Panc1 (cell line): Measurements from ENCODE around the gene SPHK2. TPM values are rescaled to one million over a fixed set of nuclear protein-coding genes. Genes with fewer than 3 reads are reported as not detected.

Source experiments
- ATAC-seq: fragments of 200-7000 bp; cut with Tn5 transposase; 2 replicates; pipeline ENCODE4 v1.9.1; 2020; ENCODE audit warnings: mild to moderate bottlenecking, moderate library complexity
- BruUV-seq: library from RNA; stranded (reverse); fragments of 400-500 nt; replicated peaks from 2 replicates; lab custom pipeline; 2021; lab: Mats Ljungman, UMichigan
- CTCF ChIA-PET: fragments of 300-600 bp; sonication (Branson Sonifier 250); formaldehyde crosslinking; loops from one replicate; lab custom pipeline; 2022; ENCODE audit warnings: antibody characterized with exemption; lab: Charles Lee
- POLR2A ChIA-PET: fragments of 300-600 bp; sonication (Branson Sonifier 250); formaldehyde crosslinking; loops from one replicate; lab custom pipeline; 2022; ENCODE audit warnings: antibody characterized with exemption; lab: Charles Lee
- DNase-seq: peaks from one replicate; pipeline ENCODE4 v3.0.0-alpha.2; 2010; ENCODE audit warnings: low read depth, low spot score
- H3K27ac ChIP-seq: 2 replicates; pipeline ENCODE4 v1.5.1; 2011; ENCODE audit warnings: mild to moderate bottlenecking, low read length, inconsistent platforms
- H3K27me3 ChIP-seq: fragments of 200-500 bp; sonication (Bioruptor generic); 2 replicates; pipeline ENCODE4 v1.6.0; 2014; ENCODE audit warnings: low read length, inconsistent platforms; ENCODE audit not compliant: control insufficient read depth, insufficient read depth
- H3K36me3 ChIP-seq: fragments of 200-500 bp; sonication (Bioruptor generic); 2 replicates; pipeline ENCODE4 v1.5.1; 2014; ENCODE audit warnings: inconsistent platforms, mild to moderate bottlenecking, low read length, moderate library complexity; ENCODE audit not compliant: control insufficient read depth, insufficient read depth
- H3K4me1 ChIP-seq: 2 replicates; pipeline ENCODE4 v1.5.1; 2011; ENCODE audit warnings: inconsistent platforms, mild to moderate bottlenecking, low read length, moderate library complexity; ENCODE audit not compliant: control insufficient read depth, insufficient read depth
- H3K4me3 ChIP-seq, 2 experiments: 2 replicates each; pipeline ENCODE4 v1.5.1; 2011 to 2012; ENCODE audit warnings: low read depth in 2 of 2, low read length in 2 of 2, mild to moderate bottlenecking in 2 of 2, inconsistent platforms in 1 of 2, moderate library complexity in 1 of 2
- H3K9me3 ChIP-seq: fragments of 200-500 bp; sonication (Bioruptor generic); 2 replicates; pipeline ENCODE4 v1.5.1; 2014; ENCODE audit warnings: low read depth, mild to moderate bottlenecking, inconsistent platforms, low read length, moderate library complexity; ENCODE audit not compliant: control insufficient read depth, insufficient read depth
- CTCF ChIP-seq: fragments of 450-650 bp; IDR thresholded peaks from 2 replicates; pipeline ENCODE4 v1.5.1; 2017; ENCODE audit warnings: mild to moderate bottlenecking
- POLR2AphosphoS5 ChIP-seq: IDR thresholded peaks from 2 replicates; pipeline ENCODE4 v1.6.1; 2012; ENCODE audit warnings: mild to moderate bottlenecking, low read depth, low read length, moderate library complexity
- REST ChIP-seq, 2 experiments: IDR thresholded peaks; 2 replicates each; pipeline ENCODE4 v1.6.1; 2011 to 2012; ENCODE audit warnings: low read depth in 2 of 2, control low read depth in 1 of 2, low read length in 1 of 2, mild to moderate bottlenecking in 1 of 2, moderate library complexity in 1 of 2; ENCODE audit not compliant: insufficient read depth in 1 of 2
- SIN3A ChIP-seq: IDR thresholded peaks from 2 replicates; pipeline ENCODE4 v1.6.1; 2012; ENCODE audit warnings: low read depth, mild to moderate bottlenecking, low read length, moderate library complexity, borderline replicate concordance; ENCODE audit not compliant: insufficient read depth
- TCF7L2 ChIP-seq: IDR thresholded peaks from 2 replicates; pipeline ENCODE4 v1.6.1; 2011; ENCODE audit warnings: mild to moderate bottlenecking, low read depth, low read length, inconsistent platforms
- in situ Hi-C: cut with HindIII; loops from 2 replicates; pipeline ENCODE4 v1.10.0; 2016; ENCODE audit warnings: low sequenced_read_pairs, low pct_unique_long_range_greater_than_20kb
- intact Hi-C: fragments of 100-400 bp; cut with micrococcal nuclease; formaldehyde crosslinking; loops from one replicate; pipeline ENCODE4 v1.10.0; 2022; ENCODE audit not compliant: unreplicated experiment
- total RNA-seq: library from RNA; stranded (reverse); gene quantifications from one replicate; pipeline ENCODE4 v1.2.1, GENCODE V29; 2021; ENCODE audit not compliant: unreplicated experiment

Gene SPHK2
- total RNA-seq, 1 experiment from 2014 or later = 19.5 TPM

- Histone ChIP-seq H3K27ac (peak overlapping the region; percentile 98), H3K9me3 (no peaks in the 10 kb centered on the region), H3K4me1 (peaks cover 34% of the 10 kb centered on the region), H3K4me3 (peak overlapping the region; percentile 96 to 99), H3K27me3 (no peaks in the 10 kb centered on the region), H3K36me3 (peaks cover 11% of the 10 kb centered on the region)
- ChIA-PET CTCF (no interaction called here), POLR2A (interaction anchor here (0.5 to 0.9 kb wide), 3 partner anchors 11 to 332 kb away, joined by 3 to 14 read pairs (median 3); no protein-coding TSS in a partner anchor)
- no peak for TF ChIP-seq POLR2AphosphoS5
- no peak for TF ChIP-seq TCF7L2
- no peak for TF ChIP-seq REST (IDR thresholded peaks at IDR 0.05; ENCODE audit: insufficient read depth in 1 of 2, low read depth in 2 of 2, low read length in 1 of 2)
- TF ChIP-seq CTCF = no peak
- TF ChIP-seq SIN3A = no peak
- ATAC-seq = no peak
- BruUV-seq = TSS peak; percentile 90
- intact Hi-C loops = no loop called here
- DNase-seq = no peak
- in situ Hi-C loops = no loop called here
Observed at GRCh38 chr19:48619692-48620585, 633 bp downstream of the SPHK2 start.

- Histone ChIP-seq H3K9me3 (no peaks in the 10 kb centered on the region), H3K27ac (peak overlapping the region; percentile 82), H3K27me3 (no peaks in the 10 kb centered on the region), H3K4me3 (peak overlapping the region; percentile 11 to 39; a peak in 3 of 4 replicates), H3K36me3 (peaks cover 4% of the 10 kb centered on the region; the same call in 1 of the 2 replicates), H3K4me1 (peaks cover 8% of the 10 kb centered on the region)
- ChIA-PET CTCF (no interaction called here), POLR2A (interaction anchor here (0.5 to 0.7 kb wide), 3 partner anchors 21 to 148 kb away, joined by 3 to 6 read pairs (median 5); no protein-coding TSS in a partner anchor)
- DNase-seq (no peak), ATAC-seq (no peak)
- intact Hi-C loops = no loop called here
- in situ Hi-C loops = no loop called here
- BruUV-seq = no TSS peak
- TF ChIP-seq POLR2AphosphoS5 (no peak), TCF7L2 (no peak), CTCF (no peak), SIN3A (no peak), REST (IDR thresholded peaks at IDR 0.05; ENCODE audit: insufficient read depth in 1 of 2, low read depth in 2 of 2, low read length in 1 of 2) (no peak)
Observed at GRCh38 chr19:48623556-48624066, 4.3 kb downstream of the SPHK2 start.
